ENCODE measurements around the gene DOCK1.

DNA sequence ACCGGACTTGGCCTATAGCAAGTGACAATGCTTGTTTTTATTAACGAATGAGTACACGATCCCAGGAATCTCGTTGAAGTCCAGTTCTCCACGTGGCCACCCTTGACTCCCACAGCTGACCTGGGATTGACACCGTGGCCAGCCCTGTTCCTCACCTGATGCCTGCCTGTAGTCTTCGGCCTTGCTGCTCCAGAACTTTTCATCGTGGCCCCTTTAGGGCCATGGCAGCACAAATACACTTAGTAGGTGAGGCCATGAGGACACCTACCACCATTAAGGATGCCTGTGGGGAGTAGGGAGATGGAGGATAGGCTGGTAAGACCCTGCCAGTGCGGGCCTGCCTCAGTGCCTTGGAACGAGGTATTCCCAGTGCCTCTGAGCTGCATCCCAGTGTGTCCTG is 321.8 kb downstream of the DOCK1 start:
- TF ChIP-seq, protein P1, sequence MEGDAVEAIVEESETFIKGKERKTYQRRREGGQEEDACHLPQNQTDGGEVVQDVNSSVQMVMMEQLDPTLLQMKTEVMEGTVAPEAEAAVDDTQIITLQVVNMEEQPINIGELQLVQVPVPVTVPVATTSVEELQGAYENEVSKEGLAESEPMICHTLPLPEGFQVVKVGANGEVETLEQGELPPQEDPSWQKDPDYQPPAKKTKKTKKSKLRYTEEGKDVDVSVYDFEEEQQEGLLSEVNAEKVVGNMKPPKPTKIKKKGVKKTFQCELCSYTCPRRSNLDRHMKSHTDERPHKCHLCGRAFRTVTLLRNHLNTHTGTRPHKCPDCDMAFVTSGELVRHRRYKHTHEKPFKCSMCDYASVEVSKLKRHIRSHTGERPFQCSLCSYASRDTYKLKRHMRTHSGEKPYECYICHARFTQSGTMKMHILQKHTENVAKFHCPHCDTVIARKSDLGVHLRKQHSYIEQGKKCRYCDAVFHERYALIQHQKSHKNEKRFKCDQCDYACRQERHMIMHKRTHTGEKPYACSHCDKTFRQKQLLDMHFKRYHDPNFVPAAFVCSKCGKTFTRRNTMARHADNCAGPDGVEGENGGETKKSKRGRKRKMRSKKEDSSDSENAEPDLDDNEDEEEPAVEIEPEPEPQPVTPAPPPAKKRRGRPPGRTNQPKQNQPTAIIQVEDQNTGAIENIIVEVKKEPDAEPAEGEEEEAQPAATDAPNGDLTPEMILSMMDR (IDR thresholded peaks at IDR 0.05) = no peak
- no peak for TF ChIP-seq ZFX (IDR thresholded peaks at IDR 0.05; ENCODE audit: borderline replicate concordance)

Data from 22Rv1 (cell line).